Upper lobe of left lung (tissue), 4 donors: ENCODE data around the gene EML5.

ENCODE experiments used
- POLR2A ChIP-seq, 4 donors: fragments of 450-650 bp; IDR thresholded peaks; one replicate each; pipeline ENCODE4 v1.5.1; 2016 to 2017; ENCODE audit warnings: antibody characterized with exemption in 4 of 4, mild to moderate bottlenecking in 2 of 4
- POLR2AphosphoS5 ChIP-seq, 2 donors: sonication (generic); formaldehyde crosslinking; IDR thresholded peaks; one replicate each; pipeline ENCODE4 v1.5.1; 2017; ENCODE audit warnings: antibody characterized with exemption in 2 of 2
- TF ChIP-seq, protein P1 (sequence below), 6 experiments: fragments of 450-650 bp in 4 of 6; fragments of 200-600 bp in 2 of 6; sonication (generic) in 2 of 6; IDR thresholded peaks; one replicate each; pipeline ENCODE4 v1.5.1; 2016 to 2019; ENCODE audit warnings: antibody characterized with exemption in 6 of 6

DNA sequence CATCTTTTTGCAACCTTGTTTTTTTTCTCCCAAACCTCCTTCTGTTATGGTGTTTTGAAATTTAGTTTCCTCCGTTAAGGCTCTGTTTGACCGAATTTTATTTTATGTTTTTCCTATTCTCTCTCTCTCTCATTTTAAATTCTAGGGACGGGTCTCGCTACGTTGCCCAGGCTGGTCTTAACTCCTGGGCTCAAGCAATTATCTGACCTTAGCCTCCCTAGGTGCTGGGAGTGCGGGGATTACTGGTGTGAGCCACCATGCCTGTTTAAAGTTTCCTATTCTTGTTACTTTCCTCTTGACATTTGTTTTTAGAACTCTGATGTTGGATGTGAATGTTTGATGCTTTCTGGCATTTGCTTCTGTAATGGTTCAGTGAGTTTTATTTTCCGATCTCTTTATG lies 228.9 kb downstream of the EML5 start:
- TF ChIP-seq, protein P1, sequence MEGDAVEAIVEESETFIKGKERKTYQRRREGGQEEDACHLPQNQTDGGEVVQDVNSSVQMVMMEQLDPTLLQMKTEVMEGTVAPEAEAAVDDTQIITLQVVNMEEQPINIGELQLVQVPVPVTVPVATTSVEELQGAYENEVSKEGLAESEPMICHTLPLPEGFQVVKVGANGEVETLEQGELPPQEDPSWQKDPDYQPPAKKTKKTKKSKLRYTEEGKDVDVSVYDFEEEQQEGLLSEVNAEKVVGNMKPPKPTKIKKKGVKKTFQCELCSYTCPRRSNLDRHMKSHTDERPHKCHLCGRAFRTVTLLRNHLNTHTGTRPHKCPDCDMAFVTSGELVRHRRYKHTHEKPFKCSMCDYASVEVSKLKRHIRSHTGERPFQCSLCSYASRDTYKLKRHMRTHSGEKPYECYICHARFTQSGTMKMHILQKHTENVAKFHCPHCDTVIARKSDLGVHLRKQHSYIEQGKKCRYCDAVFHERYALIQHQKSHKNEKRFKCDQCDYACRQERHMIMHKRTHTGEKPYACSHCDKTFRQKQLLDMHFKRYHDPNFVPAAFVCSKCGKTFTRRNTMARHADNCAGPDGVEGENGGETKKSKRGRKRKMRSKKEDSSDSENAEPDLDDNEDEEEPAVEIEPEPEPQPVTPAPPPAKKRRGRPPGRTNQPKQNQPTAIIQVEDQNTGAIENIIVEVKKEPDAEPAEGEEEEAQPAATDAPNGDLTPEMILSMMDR (IDR thresholded peaks at IDR 0.05) = no peak
- TF ChIP-seq POLR2A (IDR thresholded peaks at IDR 0.05) = no peak
- no peak for TF ChIP-seq POLR2AphosphoS5 (IDR thresholded peaks at IDR 0.05)
